GM18499 (cell line): ENCODE results near the gene ANAPC7.
"Not testable (repeated sequence)": the region's sequence is repeated elsewhere in the genome, so short reads cannot be mapped to it uniquely, and the experiment has no call there.

Experiments used
- ATAC-seq: cut with Tn5 transposase; IDR thresholded peaks from one replicate; pipeline ENCODE4 v1.9.1; 2021; ENCODE audit warnings: moderate number of reproducible peaks; ENCODE audit not compliant: insufficient read depth, unreplicated experiment

The ANAPC7 gene

GRCh38 chr12:110378131-110378790 lies 25.2 kb downstream of the ANAPC7 start:
- not testable (repeated sequence) for ATAC-seq

- no peak for ATAC-seq
Observed at GRCh38 chr12:110373962-110374611, 29.4 kb downstream of the ANAPC7 start.

GRCh38 chr12:110373425-110373824 lies 30.1 kb downstream of the ANAPC7 start:
- ATAC-seq = no peak

- ATAC-seq = no peak
Observed at GRCh38 chr12:110373025-110373424, 30.5 kb downstream of the ANAPC7 start.

GRCh38 chr12:110372056-110372425 lies 31.5 kb downstream of the ANAPC7 start:
- ATAC-seq = no peak

- ATAC-seq = no peak
Observed at GRCh38 chr12:110371408-110372055, 32.0 kb downstream of the ANAPC7 start.

GRCh38 chr12:110370732-110371231 lies 32.7 kb downstream of the ANAPC7 start:
- no peak for ATAC-seq

GRCh38 chr12:110369992-110370391 lies 33.5 kb downstream of the ANAPC7 start:
- no peak for ATAC-seq

GRCh38 chr12:110367181-110367864 lies 36.2 kb downstream of the ANAPC7 start:
- ATAC-seq = no peak

GRCh38 chr12:110366321-110367142 lies 37.0 kb downstream of the ANAPC7 start:
- ATAC-seq = no peak

GRCh38 chr12:110365489-110366320 lies 37.8 kb downstream of the ANAPC7 start:
- ATAC-seq = no peak

GRCh38 chr12:110361216-110361615 lies 42.3 kb downstream of the ANAPC7 start:
- ATAC-seq = no peak

GRCh38 chr12:110358384-110359097 lies 45.0 kb downstream of the ANAPC7 start:
- not testable (repeated sequence) for ATAC-seq

- ATAC-seq = no peak
Observed at GRCh38 chr12:110355073-110355472, 48.4 kb downstream of the ANAPC7 start.

- no peak for ATAC-seq
Observed at GRCh38 chr12:110354172-110354780, 49.2 kb downstream of the ANAPC7 start.

GRCh38 chr12:110353211-110353965 lies 50.1 kb downstream of the ANAPC7 start:
- no peak for ATAC-seq

- no peak for ATAC-seq
Observed at GRCh38 chr12:110352401-110352800, 51.1 kb downstream of the ANAPC7 start.
